Measurements from ENCODE around the gene RTTN.
"Not testable (repeated sequence)": the region's sequence is repeated elsewhere in the genome, so short reads cannot be mapped to it uniquely, and the experiment has no call there.

The RTTN gene

DNA sequence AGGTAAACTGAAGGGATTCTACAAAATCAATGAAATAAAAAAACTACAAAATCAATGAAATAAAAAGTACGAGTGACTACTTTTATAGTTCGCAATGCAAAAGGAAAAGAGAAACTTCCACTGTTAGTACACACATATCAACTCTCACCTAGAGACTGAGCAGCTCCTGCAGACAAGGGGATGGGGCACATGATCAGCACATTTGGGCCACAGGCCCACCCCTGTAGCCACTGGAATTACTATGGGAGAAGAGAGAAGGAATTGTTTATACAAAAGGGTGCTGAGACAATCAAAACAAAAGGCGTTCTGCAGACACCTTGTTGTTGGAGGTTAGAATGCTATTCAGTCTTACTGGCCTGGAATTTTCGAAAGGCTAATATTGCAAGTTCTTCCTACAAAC lies 223.1 kb downstream of the RTTN start:
- no peak for DNase-seq (ENCODE audit: low read depth in 4 of 4, low spot score in 1 of 4)

DNA sequence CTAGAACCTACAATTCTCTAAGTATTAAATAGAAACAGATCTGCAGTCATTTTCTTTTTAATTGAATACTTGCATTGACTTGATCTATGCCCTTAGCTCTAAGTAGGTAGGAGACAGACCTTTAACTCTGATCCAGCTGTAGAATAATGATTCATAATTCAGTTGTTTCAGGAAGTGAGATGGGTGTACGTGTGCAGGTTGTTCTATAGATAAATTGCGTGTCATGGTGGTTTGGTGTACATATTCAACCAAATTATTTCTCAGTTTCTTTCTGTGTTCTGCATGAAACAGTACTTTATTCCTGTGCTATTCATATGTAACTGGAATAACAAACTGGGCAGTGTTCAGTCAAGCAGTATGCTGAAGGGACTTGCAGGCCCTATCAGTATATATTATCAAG lies 223.5 kb downstream of the RTTN start:
- no peak for DNase-seq (ENCODE audit: low read depth in 4 of 4, low spot score in 1 of 4)

DNA sequence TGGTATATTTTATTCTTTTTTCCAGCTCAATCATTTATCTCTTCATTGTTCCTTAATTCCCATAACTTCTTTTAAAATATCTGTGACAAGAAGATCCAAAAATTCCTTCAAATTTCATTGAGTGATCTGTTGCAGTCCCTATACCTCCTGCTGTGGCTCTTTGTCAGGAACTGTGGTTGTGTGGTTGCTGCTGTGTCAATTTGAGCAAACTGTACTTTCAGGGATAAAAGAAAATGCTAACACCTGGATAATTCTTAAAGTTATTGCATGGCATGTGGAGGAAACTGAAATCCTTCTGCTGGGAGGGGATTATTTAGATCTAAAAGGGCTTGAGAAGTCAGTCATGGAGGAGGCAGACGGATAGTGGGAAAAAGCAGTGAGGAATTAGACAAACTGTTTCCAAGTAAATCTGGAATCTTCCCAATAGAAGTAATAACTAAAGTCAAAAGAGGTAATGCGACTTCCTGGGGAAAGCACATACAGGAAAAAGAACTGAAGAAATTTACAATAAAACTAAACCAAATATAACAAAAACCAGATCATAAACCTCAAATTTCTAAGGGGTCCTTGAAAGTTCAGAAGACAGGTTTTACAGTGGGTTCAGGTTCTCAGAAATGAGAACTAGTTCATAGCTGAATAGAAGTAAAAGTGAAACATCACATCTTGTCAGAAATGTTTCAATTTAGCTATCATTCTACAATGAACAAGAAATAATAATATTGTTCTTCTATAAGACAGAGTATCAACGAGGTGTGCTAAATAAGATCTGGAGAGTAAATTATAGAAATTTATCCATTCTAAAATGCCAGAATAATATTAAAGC lies 224.3 kb downstream of the RTTN start:
- no peak for DNase-seq (ENCODE audit: low read depth in 4 of 4, low spot score in 1 of 4)

DNA sequence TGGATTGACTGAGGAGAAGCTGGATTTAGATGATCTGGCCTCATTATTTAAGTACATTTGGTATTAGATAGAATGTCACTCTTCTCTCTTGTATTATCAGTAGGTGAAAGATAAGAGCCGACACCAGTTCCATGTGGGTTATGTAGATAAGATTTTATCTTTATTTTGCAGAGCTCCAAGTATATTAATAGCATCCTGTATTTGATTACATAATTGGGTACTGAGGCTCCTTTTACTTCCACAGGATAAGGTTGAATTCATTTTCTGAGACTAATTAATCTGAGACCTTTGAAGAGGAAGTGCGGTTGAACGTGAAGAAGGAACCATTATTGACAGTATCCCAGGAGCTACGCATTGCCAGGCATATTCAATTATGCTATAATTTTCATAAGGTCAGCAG lies 225.0 kb downstream of the RTTN start:
- no peak for DNase-seq (ENCODE audit: low read depth in 4 of 4, low spot score in 1 of 4)

DNA sequence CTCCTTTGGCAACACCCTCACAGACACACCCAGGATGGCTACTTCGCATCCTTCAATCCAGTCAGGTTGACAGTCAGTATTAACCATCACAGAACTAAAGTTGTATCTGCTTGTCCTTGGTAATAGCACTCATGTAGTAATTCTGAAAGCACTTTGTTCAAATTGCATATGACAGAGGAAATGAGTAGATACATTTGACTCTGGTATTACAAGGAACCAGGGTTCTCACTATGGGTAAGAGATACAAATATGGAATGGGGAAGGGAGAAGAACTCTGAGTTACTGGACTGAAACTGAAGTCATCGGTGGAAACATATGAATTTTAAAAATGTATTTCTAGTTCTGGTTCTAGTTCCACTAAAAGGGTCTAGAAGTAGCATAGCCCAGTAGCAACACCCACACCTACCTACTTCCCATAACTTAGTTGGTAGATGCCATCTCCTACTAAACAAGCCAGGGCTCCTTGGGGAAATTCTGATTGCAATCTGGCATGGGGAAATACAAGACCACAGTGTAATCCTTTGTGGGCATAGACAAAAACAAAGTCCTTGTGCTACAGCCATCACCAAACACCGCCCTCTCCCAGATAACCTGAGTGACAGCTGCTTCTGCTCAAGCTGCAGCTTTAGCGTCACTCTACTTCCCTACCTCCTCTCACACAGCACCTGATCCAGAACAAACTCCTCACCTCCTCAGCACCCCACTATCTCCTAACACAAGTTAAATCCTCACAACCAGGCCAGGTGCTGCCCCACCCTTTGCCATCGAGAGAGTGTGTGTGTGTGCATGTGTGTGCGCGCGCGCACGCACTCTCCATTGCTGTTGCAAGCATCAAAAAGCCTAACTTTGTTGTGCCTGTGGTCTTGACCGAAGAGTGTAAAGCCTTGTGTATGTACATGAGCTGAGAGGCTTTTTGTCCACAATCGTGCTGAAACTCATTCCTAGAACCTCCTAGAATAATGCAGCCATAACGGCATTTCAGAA lies 226.5 kb downstream of the RTTN start:
- DNase-seq (ENCODE audit: low read depth in 4 of 4, low spot score in 1 of 4), result no peak

DNA sequence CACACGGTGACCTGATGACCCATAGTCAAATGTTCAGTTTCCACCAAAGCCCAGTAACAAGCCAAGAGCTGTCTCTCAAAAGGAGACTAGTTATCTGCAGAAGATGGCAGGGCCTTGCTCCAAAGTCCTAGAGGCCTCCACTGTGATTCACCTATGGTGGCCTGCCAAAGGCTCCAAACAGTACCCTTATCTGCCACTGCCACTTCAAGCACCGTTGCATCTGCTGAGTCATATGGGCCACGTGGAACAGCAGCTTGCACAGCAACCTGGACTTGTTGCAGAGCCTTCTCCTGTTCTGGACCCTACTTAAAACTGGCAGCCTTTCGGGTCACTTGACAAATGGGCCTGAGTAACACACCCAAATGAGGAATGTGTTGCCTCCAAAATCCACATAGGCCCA lies 230.2 kb downstream of the RTTN start:
- DNase-seq (ENCODE audit: low read depth in 4 of 4, low spot score in 1 of 4), result not testable (repeated sequence)

DNA sequence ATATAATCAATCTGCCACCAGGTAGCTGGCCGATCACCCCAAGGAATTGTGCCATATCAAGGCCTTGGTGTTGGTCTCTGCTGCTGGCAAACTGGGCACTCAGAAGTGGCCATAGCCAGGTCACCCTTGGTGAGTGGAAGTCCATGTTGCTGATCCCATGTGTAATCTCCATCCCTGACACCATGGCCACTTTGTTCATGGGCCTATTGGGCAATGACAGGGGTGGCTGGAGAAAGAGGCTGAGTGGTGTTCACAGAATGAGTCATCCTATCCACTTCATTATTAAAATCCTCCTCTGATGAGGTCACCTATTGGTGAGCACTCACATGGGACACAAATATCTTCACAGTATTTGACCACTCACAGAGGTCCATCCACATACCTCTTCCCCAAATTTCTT lies 231.1 kb downstream of the RTTN start:
- no peak for DNase-seq (ENCODE audit: low read depth in 4 of 4, low spot score in 1 of 4)

DNA sequence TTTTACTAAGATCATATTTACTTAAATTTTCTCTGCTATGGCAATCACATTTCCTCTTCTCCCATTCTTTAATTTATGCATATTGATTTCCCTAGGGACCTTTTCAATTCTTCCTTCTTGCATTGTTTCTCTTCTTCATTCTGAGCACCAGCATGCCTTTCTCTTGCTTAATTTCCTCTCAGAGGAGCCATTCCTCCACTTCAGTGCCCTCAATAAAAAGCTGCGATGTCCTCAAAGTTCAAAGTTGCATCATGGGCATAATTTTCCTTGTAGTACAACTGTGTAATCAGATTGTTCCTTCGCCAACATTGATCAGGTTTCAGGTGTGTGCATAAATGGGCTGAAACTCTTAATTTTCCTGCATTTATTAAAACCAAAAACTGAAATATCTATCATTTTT lies 236.0 kb downstream of the RTTN start:
- DNase-seq (ENCODE audit: low read depth in 4 of 4, low spot score in 1 of 4), result no peak

DNA sequence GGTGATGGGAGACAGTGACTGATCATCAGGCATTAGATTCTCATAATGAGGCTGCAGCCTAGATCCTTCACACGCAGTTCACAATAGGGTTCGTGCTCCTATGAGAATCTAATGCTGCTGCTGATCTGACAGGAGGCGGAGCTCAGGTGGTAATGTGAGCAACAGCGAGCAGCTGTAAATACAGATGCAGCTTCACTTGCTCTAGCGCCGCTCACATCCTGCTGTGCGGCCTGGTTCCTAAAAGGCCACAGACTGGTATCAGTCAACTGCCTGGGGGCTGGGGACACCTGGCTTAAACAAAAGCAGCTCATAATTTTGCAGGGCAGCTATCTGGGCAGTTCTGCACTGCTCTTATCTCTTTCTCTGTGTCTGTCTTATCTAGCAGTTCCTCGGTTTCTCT lies 237.4 kb downstream of the RTTN start:
- DNase-seq (ENCODE audit: low read depth in 4 of 4, low spot score in 1 of 4), result no peak

DNA sequence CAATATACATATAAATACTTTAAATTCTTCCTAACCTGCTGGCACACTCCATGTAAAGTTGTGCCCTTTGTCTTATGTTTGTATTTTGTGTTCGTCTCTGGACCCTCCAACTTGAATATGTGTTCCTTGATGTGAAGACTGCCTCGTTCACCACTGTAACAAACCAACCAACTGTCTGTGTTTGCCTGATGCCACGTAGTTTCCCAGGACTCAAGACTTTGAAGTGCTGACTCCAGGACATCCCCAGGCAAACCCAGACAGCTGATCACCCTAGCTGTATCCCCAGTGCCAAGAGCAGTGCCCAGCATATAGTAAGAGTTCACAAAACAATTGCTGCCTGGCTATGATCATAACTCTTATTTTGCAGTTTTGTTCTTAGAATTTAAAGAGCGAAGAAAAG lies 242.3 kb downstream of the RTTN start:
- no peak for DNase-seq (ENCODE audit: low read depth in 4 of 4, low spot score in 1 of 4)

DNA sequence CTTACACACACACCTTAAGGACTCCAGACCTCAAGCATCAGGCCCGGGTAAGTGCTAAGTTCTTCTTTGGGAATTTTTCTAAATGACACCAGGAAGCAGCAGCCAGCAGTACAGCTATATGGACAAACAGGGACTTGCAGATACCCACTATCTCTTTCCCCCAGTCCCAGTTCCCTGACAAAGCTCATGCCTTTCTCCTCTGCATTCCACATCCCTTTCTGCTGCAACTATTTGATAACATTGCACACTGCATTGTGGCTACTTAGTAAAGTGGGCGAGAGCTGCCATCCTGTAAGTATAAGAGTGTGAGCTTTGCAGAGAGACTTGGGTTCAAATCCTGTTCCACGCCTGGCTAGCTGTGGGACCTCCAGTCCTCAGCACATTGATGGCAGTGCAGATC lies 243.8 kb downstream of the RTTN start:
- no peak for DNase-seq (ENCODE audit: low read depth in 4 of 4, low spot score in 1 of 4)

DNA sequence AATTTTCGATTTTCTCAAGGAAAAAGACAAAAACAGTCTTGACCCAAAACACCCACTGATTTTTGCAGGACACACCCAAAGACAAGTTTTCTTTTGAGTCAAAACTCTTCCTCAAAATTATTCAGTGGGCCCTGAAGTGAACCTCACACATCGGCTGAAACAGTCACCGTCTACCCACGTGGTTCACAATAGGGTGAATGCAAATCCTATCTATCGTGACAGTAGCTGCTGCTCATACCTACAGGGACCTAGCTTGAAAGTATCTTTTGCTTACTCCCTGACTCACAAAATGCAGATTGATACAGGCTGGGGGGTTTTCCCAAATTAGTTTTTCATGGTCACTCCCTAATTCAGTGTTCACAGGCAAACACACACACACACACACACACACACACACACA lies 247.1 kb downstream of the RTTN start:
- DNase-seq (ENCODE audit: low read depth in 4 of 4, low spot score in 1 of 4), result no peak

DNA sequence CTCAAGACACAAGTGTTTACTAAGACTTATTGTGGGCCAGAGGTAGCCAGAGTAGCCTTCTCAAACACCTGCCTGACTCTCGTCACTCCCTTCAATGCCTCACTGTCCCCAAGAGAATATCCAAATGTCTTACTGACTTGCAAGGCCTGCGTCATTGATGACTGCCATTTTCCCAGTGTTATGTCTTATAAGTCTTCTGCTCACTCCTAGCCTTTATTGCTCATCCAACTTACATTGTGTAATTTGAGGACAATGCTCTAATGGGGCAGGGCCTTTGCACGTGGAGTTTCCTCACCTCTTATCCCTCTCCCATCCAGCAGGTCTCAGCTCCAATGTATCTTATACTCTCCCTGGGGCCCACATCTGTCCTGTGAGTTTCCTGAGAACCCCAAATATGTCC lies 247.7 kb downstream of the RTTN start:
- DNase-seq (ENCODE audit: low read depth in 4 of 4, low spot score in 1 of 4), result no peak

DNA sequence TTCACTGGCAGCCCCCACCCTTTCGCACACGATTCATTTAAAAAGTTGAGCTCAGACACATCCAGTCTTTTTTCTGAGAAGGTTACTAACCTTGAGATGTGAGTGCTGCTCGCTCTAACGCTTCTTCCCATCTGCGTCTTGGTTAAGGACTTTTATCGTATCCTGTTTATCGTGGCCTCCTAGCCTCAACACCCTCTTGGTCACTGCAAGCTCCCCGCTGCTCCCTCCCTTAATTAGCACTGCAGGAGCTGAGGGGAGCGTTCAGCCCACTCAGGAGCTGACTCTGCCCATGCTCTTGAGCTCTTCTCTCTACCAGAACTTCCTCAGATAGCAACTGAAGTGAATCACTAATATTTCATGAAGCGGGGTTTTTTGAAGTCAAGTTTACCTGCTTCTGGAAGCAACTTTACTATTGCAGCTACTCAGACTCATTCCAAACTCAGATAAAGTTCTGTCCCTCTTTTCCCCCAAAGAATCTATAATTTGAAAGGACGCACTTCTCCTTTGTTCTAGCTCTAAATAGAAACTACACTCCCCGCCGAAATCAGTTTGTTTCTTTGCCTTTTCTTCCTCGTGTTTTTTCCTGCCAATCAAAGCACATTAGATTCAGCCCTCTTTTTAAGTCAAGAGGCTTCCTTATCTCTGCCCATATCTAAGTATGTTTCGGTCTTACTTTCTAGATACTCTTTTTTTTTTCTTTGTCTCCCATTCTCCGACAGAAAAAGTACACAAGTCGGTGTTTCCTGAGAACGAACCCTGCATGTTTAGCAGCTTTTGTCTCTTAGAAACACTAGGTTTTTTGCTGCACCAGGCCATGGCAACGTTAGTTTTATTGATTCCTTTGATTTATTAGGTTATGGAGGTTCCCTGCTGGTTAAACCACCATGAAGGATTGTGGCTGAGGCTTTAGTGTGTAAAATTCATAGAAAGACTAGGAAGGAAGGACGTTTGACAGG lies 248.5 kb downstream of the RTTN start:
- no peak for DNase-seq (ENCODE audit: low read depth in 4 of 4, low spot score in 1 of 4)

DNA sequence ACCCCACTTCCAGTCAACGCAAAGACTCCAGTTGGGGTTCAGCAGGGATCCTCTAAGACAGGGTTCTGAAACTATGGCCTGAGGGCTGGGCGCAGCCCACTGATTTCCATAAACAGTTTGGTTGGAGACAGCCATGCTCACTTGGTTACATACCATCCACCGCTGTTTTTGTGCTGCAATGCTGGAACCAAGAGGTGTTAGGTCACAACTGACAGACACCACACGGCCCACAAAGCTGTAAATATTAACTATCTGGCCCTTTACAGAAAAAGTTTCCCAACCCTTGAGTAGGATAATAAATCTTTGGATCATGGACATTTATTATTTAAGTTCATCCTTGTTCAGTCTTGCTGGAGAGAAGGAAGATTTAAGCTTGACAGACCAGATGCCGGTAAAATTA lies 249.4 kb downstream of the RTTN start:
- DNase-seq (ENCODE audit: low read depth in 4 of 4, low spot score in 1 of 4), result no peak

DNA sequence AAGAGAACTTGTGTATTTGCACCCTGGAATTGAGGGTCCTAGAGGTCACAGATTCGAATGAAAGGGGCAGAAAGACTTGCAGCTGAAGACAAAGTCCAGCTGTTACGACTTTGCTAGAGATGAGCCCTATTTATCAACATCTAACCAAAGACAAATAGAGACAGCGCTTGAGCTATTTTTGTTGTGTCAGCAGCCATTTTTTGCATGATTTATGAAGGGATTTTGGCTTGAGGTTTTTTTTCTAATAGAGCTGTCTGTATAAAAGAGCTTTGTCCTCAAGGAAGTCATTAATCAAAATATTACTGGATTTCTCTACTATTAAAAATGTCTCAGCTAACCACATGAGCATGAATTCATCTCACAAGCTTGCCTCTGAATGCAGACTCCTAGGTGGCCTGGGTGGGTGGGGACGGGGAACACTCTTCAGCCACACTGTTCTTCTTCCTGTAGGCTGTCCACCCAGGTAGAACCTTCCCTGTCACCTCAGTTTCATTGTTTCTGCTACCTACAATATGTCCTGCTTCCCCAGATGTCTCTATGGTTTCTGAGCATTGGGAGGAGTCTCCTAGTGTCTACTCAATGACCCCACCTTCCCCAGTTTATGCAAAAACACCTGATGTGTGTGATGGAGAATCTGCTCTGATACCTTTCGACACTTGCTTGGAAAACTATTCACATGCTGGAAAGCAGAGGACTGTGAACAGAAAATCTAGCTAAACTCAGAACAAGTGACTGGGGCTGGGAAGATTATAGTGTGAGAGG lies 250.6 kb downstream of the RTTN start:
- no peak for DNase-seq (ENCODE audit: low read depth in 4 of 4, low spot score in 1 of 4)

DNA sequence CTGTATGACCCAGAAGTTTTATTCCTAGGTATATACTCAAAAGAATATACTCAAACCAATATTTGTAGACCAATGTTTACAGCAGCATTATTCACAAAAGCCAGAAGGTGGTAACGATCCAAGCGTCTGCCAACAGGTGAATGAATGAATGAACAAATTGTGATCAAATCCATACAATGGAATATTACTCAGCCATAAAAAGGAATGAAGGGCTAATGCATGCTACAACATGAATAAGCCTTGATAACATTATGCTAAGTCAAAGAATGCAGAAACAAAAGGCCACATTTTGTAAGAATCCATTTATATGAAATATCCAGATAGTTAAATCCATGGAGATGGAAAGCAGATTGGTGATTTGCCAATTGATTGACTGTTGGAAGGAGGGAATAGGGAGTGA lies 252.3 kb downstream of the RTTN start:
- no peak for DNase-seq (ENCODE audit: low read depth in 4 of 4, low spot score in 1 of 4)
